Osteocyte (in vitro differentiated cells): ENCODE measurements around the gene PLSCR1. TPM values are rescaled to one million over a fixed set of nuclear protein-coding genes. Genes with fewer than 3 reads are reported as not detected.
"Not testable (repeated sequence)": the region's sequence is repeated elsewhere in the genome, so short reads cannot be mapped to it uniquely, and the experiment has no call there.

Source experiments
- DNase-seq: peaks from one replicate; pipeline ENCODE4 v3.0.0; 2021; ENCODE audit warnings: mixed read lengths; ENCODE audit not compliant: unreplicated experiment; ENCODE audit errors: extremely low spot score
- H3K27ac Mint-ChIP-seq: one replicate; pipeline ENCODE4 v1.8.0; 2021; ENCODE audit warnings: mild to moderate bottlenecking, mixed read lengths; ENCODE audit not compliant: unreplicated experiment
- H3K27me3 Mint-ChIP-seq: one replicate; pipeline ENCODE4 v1.8.0; 2021; ENCODE audit warnings: mixed read lengths; ENCODE audit not compliant: unreplicated experiment
- H3K36me3 Mint-ChIP-seq: one replicate; pipeline ENCODE4 v1.8.0; 2021; ENCODE audit warnings: mixed read lengths; ENCODE audit not compliant: unreplicated experiment
- H3K4me1 Mint-ChIP-seq: one replicate; pipeline ENCODE4 v1.8.0; 2021; ENCODE audit warnings: mixed read lengths; ENCODE audit not compliant: unreplicated experiment
- H3K4me3 Mint-ChIP-seq: one replicate; pipeline ENCODE4 v1.8.0; 2021; ENCODE audit warnings: mild to moderate bottlenecking, moderate library complexity, mixed read lengths; ENCODE audit not compliant: unreplicated experiment
- H3K9me3 Mint-ChIP-seq: one replicate; pipeline ENCODE4 v1.8.0; 2021; ENCODE audit warnings: mixed read lengths; ENCODE audit not compliant: unreplicated experiment
- total RNA-seq: library from RNA; stranded (reverse); gene quantifications from 2 replicates; pipeline ENCODE4 v1.2.1, GENCODE V29; 2021
- TF ChIP-seq, protein P1 (sequence below): fragments of 200-600 bp; sonication (generic); IDR thresholded peaks from 2 replicates; pipeline ENCODE4 v1.5.0; 2021; ENCODE audit warnings: antibody characterized with exemption, mild to moderate bottlenecking, moderate library complexity

Gene PLSCR1
- total RNA-seq, 1 donor from 2014 or later = 48.1 TPM

DNA sequence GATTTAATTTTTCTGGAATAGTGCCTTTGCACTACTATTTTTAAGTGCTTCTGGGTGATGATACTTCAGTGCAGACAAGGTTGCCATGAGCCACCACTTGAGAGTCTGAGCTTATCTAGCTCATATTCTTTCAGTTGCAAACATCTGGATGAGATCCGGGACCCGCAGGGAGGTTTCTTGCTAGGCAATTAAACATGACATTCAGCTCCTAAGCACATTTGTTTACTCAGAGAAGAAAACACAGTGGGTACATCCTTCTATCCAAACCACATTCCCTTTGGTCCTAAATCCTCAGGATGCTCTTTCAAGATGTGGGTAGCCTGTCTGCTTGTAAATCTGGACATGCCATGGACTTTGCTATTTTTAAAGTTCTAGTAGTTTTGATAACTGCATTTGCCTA is 12.0 kb downstream of the PLSCR1 start:
- no peak for DNase-seq
- Mint-ChIP-seq H3K4me3 (no peak overlapping the region), H3K27ac (no peak overlapping the region), H3K4me1 (peaks cover 14% of the 10 kb centered on the region), H3K9me3 (no peaks in the 10 kb centered on the region), H3K27me3 (no peaks in the 10 kb centered on the region), H3K36me3 (peaks cover 31% of the 10 kb centered on the region)
- TF ChIP-seq, protein P1, sequence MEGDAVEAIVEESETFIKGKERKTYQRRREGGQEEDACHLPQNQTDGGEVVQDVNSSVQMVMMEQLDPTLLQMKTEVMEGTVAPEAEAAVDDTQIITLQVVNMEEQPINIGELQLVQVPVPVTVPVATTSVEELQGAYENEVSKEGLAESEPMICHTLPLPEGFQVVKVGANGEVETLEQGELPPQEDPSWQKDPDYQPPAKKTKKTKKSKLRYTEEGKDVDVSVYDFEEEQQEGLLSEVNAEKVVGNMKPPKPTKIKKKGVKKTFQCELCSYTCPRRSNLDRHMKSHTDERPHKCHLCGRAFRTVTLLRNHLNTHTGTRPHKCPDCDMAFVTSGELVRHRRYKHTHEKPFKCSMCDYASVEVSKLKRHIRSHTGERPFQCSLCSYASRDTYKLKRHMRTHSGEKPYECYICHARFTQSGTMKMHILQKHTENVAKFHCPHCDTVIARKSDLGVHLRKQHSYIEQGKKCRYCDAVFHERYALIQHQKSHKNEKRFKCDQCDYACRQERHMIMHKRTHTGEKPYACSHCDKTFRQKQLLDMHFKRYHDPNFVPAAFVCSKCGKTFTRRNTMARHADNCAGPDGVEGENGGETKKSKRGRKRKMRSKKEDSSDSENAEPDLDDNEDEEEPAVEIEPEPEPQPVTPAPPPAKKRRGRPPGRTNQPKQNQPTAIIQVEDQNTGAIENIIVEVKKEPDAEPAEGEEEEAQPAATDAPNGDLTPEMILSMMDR = no peak

DNA sequence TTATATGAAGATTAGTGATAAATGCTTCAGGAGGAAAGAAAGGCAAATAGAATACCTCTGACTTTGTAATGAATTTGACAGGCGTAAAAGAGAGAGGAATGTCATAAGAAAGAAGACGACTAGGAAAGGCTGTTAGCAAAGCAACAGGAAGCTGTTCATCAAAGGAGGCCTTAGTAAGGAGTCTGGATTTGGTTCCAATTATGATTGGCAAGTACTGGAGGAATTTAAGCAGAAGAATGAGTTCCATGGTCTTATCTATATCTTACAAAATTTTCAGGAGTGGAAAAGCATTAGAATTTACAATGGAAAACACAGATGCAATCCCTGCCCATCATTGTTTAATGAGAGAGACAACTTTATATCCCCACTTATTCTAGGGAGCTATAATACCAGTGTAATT is 13.8 kb downstream of the PLSCR1 start:
- Mint-ChIP-seq H3K27ac (no peak overlapping the region), H3K36me3 (peaks cover 31% of the 10 kb centered on the region), H3K4me3 (no peak overlapping the region), H3K27me3 (no peaks in the 10 kb centered on the region), H3K4me1 (peaks cover 5% of the 10 kb centered on the region), H3K9me3 (no peaks in the 10 kb centered on the region)
- TF ChIP-seq, protein P1 = no peak
- no peak for DNase-seq

DNA sequence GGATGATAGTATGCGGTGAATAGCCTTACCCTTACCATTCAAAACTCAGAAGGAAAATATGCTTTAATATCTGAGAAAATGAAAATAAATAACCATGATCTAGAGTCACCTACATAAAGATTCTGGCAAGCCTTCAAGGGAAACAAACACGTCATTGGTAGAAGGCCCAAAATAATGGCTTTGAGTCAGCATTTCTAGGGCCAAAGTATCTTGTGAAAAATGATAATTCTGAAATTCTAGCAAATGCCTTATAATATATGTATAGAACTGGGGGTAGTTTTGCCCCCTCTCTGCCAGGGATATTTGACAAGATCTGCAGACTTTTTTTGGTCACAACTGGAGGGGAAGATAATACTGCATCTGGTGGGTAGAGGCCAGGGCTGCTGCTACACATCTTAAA is 15.4 kb downstream of the PLSCR1 start:
- Mint-ChIP-seq H3K9me3 (no peaks in the 10 kb centered on the region), H3K27ac (peak overlapping the region; percentile 18), H3K4me3 (no peak overlapping the region), H3K36me3 (peaks cover 28% of the 10 kb centered on the region), H3K4me1 (peaks cover 5% of the 10 kb centered on the region), H3K27me3 (no peaks in the 10 kb centered on the region)
- DNase-seq = no peak
- TF ChIP-seq, protein P1 = no peak

DNA sequence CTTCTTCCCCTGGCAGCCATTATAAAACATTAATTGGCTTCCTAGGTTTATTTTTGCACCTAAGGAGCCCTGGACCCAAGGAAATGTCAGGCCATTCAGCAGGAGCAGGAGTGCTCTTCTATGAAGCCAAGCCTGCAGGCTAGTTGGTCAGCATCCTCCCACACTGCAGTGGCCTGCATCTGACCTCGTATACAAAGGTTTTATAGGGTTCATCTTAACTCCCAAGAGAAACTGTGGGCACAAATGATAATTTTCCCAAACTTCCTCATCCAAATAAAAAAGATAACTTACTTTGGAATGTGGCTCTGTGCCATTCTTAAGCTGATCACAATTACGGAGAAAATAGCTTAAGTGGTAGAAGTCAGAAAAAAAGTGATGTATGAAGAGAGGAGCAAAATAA is 19.4 kb downstream of the PLSCR1 start:
- no peaks in the 10 kb centered on the region for H3K9me3 Mint-ChIP-seq
- TF ChIP-seq, protein P1 = no peak
- H3K27me3 Mint-ChIP-seq = no peaks in the 10 kb centered on the region
- H3K27ac Mint-ChIP-seq = no peak overlapping the region
- DNase-seq = no peak
- peaks cover 35% of the 10 kb centered on the region for H3K36me3 Mint-ChIP-seq
- H3K4me1 Mint-ChIP-seq = peaks cover 5% of the 10 kb centered on the region
- H3K4me3 Mint-ChIP-seq = no peak overlapping the region

DNA sequence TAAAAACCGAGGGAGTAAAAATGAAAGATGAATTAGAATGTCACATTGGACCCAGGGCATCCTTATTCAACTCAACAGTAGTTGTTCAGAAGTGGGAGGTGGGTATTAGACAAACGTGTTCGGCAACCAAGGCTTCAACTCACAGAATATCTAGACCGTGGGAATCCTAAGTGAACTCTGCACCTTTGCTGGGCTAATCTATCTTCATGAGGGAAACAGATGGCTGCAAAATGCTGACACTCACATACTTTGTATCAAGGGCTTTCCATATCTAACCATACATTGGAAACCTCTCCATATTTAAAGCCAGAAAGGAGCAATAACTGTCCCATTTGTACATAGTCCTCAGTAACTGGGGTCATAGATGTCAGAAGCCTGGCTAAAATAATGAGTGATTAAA is 20.9 kb downstream of the PLSCR1 start:
- H3K9me3 Mint-ChIP-seq = no peaks in the 10 kb centered on the region
- no peaks in the 10 kb centered on the region for H3K4me1 Mint-ChIP-seq
- TF ChIP-seq, protein P1 = no peak
- H3K36me3 Mint-ChIP-seq = peaks cover 40% of the 10 kb centered on the region
- DNase-seq = no peak
- H3K4me3 Mint-ChIP-seq = no peak overlapping the region
- H3K27me3 Mint-ChIP-seq = no peaks in the 10 kb centered on the region
- H3K27ac Mint-ChIP-seq = no peak overlapping the region

DNA sequence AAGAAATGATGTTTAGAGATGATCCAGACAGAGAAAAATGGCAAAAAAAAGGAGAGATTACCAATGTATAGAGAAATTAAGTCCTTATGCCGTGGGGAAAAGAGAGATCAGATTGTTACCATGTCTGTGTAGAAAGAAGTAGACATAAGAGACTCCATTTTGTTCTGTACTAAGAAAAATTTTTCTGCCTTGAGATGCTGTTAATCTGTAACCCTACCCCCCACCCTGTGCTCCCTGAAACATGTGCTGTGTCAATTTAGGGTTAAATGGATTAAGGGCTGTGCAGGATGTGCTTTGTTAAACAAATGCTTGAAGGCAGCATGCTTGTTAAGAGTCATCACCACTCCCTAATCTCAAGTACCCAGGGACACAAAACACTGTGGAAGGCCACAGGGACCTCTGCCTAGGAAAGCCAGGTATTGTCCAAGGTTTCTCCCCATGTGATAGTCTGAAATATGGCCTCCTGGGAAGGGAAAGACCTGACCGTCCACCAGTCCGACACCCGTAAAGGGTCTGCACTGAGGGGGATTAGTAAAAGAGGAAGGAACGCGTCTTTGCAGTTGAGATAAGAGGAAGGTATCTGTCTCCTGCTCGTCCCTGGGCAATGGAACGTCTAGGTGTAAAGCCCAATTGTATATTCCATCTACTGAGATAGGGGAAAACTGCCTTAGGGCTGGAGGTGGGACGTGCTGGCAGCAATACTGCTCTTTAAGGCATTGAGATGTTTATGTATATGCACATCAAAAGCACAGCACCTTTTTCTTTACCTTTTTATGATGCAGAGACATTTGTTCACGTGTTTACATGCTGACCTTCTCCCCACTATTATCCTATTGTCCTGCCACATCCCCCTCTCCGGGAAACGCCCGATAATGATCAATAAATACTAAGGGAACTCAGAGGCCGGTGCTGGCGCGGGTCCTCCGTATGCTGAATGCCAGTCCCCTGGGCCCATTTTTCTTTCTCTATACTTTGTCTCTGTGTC is 21.9 kb downstream of the PLSCR1 start:
- H3K4me1 Mint-ChIP-seq, H3K27me3 Mint-ChIP-seq, H3K4me3 Mint-ChIP-seq, H3K27ac Mint-ChIP-seq, H3K9me3 Mint-ChIP-seq, DNase-seq: not testable (repeated sequence)
- H3K36me3 Mint-ChIP-seq = peaks cover 41% of the 10 kb centered on the region
